ENCODE measurements around the gene MYO1B. TPM values are rescaled to one million over a fixed set of nuclear protein-coding genes. Genes with fewer than 3 reads are reported as not detected.

MYO1B gene
- total and polyA plus RNA-seq, 2 donors from 2014 or later, result 24.5 to 64.8 TPM

DNA sequence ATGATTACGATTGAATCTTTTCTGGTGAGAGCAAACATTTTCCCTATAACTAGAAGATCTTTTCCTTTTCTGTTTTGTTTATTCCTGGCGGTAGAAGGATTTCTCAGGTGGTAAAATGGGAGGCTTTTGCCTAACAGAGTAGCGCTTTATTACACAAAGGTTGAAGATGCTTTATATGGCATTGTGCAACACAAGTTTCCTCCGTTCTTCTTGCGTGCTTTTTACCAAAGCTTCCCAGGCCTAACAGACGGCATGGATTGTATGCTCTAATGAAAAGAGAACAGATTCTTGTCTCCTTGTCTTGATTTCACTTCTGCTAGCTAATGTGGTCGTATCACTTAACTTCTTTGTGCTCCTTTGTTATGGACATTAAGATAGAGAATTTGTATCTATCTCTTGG is 43.8 kb downstream of the MYO1B start:
- H3K27ac ChIP-seq (ENCODE audit: low read depth in 2 of 2, low read length in 2 of 2), result no peak overlapping the region
- no peaks in the 10 kb centered on the region for H3K9me3 ChIP-seq (ENCODE audit: control insufficient read depth in 2 of 3, insufficient read depth in 1 of 3, low read length in 3 of 3)
- no peaks in the 10 kb centered on the region for H3K27me3 ChIP-seq (ENCODE audit: control insufficient read depth, insufficient read depth, low read length)
- intact Hi-C loops (cut with DNase I), result no loop called here
- H3K9ac ChIP-seq (ENCODE audit: low read length in 3 of 3), result no peak overlapping the region
- peaks cover 0 to 3% (median 0%) of the 10 kb centered on the region in 3 donors for H3K36me3 ChIP-seq (ENCODE audit: control insufficient read depth in 2 of 3, insufficient read depth in 3 of 3, low read length in 3 of 3)
- no peak for DNase-seq
- TF ChIP-seq, protein P1, sequence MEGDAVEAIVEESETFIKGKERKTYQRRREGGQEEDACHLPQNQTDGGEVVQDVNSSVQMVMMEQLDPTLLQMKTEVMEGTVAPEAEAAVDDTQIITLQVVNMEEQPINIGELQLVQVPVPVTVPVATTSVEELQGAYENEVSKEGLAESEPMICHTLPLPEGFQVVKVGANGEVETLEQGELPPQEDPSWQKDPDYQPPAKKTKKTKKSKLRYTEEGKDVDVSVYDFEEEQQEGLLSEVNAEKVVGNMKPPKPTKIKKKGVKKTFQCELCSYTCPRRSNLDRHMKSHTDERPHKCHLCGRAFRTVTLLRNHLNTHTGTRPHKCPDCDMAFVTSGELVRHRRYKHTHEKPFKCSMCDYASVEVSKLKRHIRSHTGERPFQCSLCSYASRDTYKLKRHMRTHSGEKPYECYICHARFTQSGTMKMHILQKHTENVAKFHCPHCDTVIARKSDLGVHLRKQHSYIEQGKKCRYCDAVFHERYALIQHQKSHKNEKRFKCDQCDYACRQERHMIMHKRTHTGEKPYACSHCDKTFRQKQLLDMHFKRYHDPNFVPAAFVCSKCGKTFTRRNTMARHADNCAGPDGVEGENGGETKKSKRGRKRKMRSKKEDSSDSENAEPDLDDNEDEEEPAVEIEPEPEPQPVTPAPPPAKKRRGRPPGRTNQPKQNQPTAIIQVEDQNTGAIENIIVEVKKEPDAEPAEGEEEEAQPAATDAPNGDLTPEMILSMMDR (IDR thresholded peaks at IDR 0.05; ENCODE audit: borderline replicate concordance, extremely low read depth, insufficient read depth), result no peak
- H3K4me3 ChIP-seq (ENCODE audit: low read length in 3 of 3), result no peak overlapping the region
- FAIRE-seq, result no peak
- H3K4me1 ChIP-seq (ENCODE audit: control insufficient read depth in 2 of 3, insufficient read depth in 2 of 3, low read depth in 1 of 3, low read length in 3 of 3), result no peaks in the 10 kb centered on the region

DNA sequence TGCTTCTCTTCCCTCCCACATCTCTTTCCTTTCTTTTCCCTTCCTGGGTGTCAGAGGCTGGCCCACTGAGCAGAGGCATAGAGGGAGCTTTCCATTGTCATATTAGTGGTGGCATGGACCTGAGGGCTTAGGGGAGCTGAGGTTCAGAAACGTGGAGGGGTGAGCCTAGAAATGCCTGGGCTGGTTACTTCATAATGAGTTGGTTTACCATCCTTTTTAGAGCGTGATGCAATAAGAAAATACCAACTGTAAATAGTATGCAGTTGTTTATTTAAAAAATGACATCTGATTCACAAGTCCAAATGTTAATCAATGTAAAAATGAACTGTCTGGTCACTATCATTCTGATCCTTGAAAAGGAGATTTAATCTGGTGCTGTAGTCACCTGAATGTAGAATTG is 46.3 kb downstream of the MYO1B start:
- TF ChIP-seq, protein P1 (IDR thresholded peaks at IDR 0.05; ENCODE audit: borderline replicate concordance, extremely low read depth, insufficient read depth), result no peak
- Histone ChIP-seq H3K27ac (ENCODE audit: low read depth in 2 of 2, low read length in 2 of 2) (no peak overlapping the region), H3K9ac (ENCODE audit: low read length in 3 of 3) (no peak overlapping the region), H3K9me3 (ENCODE audit: control insufficient read depth in 2 of 3, insufficient read depth in 1 of 3, low read length in 3 of 3) (no peaks in the 10 kb centered on the region), H3K27me3 (ENCODE audit: control insufficient read depth, insufficient read depth, low read length) (no peaks in the 10 kb centered on the region), H3K36me3 (ENCODE audit: control insufficient read depth in 2 of 3, insufficient read depth in 3 of 3, low read length in 3 of 3) (no peaks in the 10 kb centered on the region), H3K4me1 (ENCODE audit: control insufficient read depth in 2 of 3, insufficient read depth in 2 of 3, low read depth in 1 of 3, low read length in 3 of 3) (no peaks in the 10 kb centered on the region), H3K4me3 (ENCODE audit: low read length in 3 of 3) (no peak overlapping the region)
- FAIRE-seq, result no peak
- DNase-seq, result no peak
- intact Hi-C loops (cut with DNase I), result no loop called here

DNA sequence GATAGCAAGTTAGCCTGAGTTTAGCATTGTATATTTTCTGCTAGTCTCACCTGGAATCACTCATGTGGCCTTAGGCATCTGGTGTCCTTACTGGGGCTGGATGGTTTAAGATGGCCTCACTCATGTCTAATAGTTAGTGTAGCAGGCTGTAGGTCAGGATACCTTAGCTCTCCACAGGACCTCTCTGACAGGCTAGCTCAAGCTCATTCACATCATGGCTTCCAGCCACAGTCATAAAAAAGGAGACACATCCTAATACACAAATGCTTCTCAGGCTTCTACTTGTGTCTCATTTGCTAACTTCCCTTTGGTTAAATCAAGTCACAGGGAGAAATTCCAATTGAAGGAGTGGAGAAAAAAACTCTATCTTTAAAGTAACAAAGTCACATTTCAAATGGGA is 47.7 kb downstream of the MYO1B start:
- H3K27ac ChIP-seq (ENCODE audit: low read depth in 2 of 2, low read length in 2 of 2), result no peak overlapping the region
- no peak overlapping the region for H3K9ac ChIP-seq (ENCODE audit: low read length in 3 of 3)
- H3K27me3 ChIP-seq (ENCODE audit: control insufficient read depth, insufficient read depth, low read length), result no peaks in the 10 kb centered on the region
- TF ChIP-seq, protein P1 (IDR thresholded peaks at IDR 0.05; ENCODE audit: borderline replicate concordance, extremely low read depth, insufficient read depth), result no peak
- intact Hi-C loops (cut with DNase I), result no loop called here
- no peaks in the 10 kb centered on the region for H3K36me3 ChIP-seq (ENCODE audit: control insufficient read depth in 2 of 3, insufficient read depth in 3 of 3, low read length in 3 of 3)
- H3K4me3 ChIP-seq (ENCODE audit: low read length in 3 of 3), result no peak overlapping the region
- DNase-seq (no peak), FAIRE-seq (no peak)
- H3K4me1 ChIP-seq (ENCODE audit: control insufficient read depth in 2 of 3, insufficient read depth in 2 of 3, low read depth in 1 of 3, low read length in 3 of 3), result no peaks in the 10 kb centered on the region
- H3K9me3 ChIP-seq (ENCODE audit: control insufficient read depth in 2 of 3, insufficient read depth in 1 of 3, low read length in 3 of 3), result no peaks in the 10 kb centered on the region

DNA sequence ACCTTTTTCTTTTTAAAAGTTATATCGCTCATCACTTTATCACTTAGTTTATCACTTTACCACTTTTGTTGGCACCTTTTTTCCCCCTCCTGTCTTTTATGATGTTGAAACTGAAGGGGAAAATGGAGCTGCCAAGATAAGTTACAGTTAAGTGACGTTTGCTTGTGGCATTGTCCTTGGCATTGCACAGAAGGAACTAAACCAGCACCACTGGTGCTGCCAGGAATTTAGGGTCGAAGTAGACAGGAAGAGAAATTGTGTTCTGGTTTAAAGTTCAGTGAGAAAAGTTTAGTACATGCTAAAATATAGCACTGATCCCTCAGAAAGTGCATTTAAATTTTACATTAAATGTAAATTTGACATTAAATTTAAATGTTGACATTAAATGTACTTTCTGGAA is 49.9 kb downstream of the MYO1B start:
- no peaks in the 10 kb centered on the region for H3K36me3 ChIP-seq (ENCODE audit: control insufficient read depth in 2 of 3, insufficient read depth in 3 of 3, low read length in 3 of 3)
- H3K9ac ChIP-seq (ENCODE audit: low read length in 3 of 3), result no peak overlapping the region
- DNase-seq, result no peak
- TF ChIP-seq, protein P1 (IDR thresholded peaks at IDR 0.05; ENCODE audit: borderline replicate concordance, extremely low read depth, insufficient read depth), result no peak
- no peaks in the 10 kb centered on the region for H3K9me3 ChIP-seq (ENCODE audit: control insufficient read depth in 2 of 3, insufficient read depth in 1 of 3, low read length in 3 of 3)
- no peak overlapping the region for H3K4me3 ChIP-seq (ENCODE audit: low read length in 3 of 3)
- no peak for FAIRE-seq
- intact Hi-C loops (cut with DNase I), result no loop called here
- H3K27ac ChIP-seq (ENCODE audit: low read depth in 2 of 2, low read length in 2 of 2), result no peak overlapping the region
- H3K27me3 ChIP-seq (ENCODE audit: control insufficient read depth, insufficient read depth, low read length), result no peaks in the 10 kb centered on the region
- no peaks in the 10 kb centered on the region for H3K4me1 ChIP-seq (ENCODE audit: control insufficient read depth in 2 of 3, insufficient read depth in 2 of 3, low read depth in 1 of 3, low read length in 3 of 3)
